ENCODE measurements around the gene GSX2.
"Not testable (repeated sequence)": the region's sequence is repeated elsewhere in the genome, so short reads cannot be mapped to it uniquely, and the experiment has no call there.

Gene GSX2

GRCh38 chr4:54118850-54119589, 19.1 kb downstream of the GSX2 start:
- Histone ChIP-seq H3K9ac (ENCODE audit: low read depth in 1 of 2, low read length in 2 of 2) (no peak overlapping the region), H3K27ac (ENCODE audit: low read depth in 2 of 2, low read length in 2 of 2) (no peak overlapping the region), H3K9me3 (ENCODE audit: control insufficient read depth in 2 of 2, low read length in 2 of 2) (no peaks in the 10 kb centered on the region), H3K4me3 (ENCODE audit: low read length in 2 of 2) (no peak overlapping the region), H3K4me1 (ENCODE audit: control insufficient read depth in 2 of 2, insufficient read depth in 2 of 2, low read length in 2 of 2) (no peaks in the 10 kb centered on the region), H3K36me3 (ENCODE audit: control insufficient read depth in 2 of 2, insufficient read depth in 2 of 2, low read length in 2 of 2) (no peaks in the 10 kb centered on the region), H3K27me3 (ENCODE audit: control insufficient read depth in 2 of 2, insufficient read depth in 2 of 2, low read length in 2 of 2) (peaks cover 0 to 3% of the 10 kb centered on the region in 2 donors)

- Histone ChIP-seq H3K9ac (ENCODE audit: low read depth in 1 of 2, low read length in 2 of 2) (no peak overlapping the region), H3K27ac (ENCODE audit: low read depth in 2 of 2, low read length in 2 of 2) (no peak overlapping the region), H3K36me3 (ENCODE audit: control insufficient read depth in 2 of 2, insufficient read depth in 2 of 2, low read length in 2 of 2) (no peaks in the 10 kb centered on the region), H3K4me3 (ENCODE audit: low read length in 2 of 2) (no peak overlapping the region), H3K9me3 (ENCODE audit: control insufficient read depth in 2 of 2, low read length in 2 of 2) (no peaks in the 10 kb centered on the region), H3K4me1 (ENCODE audit: control insufficient read depth in 2 of 2, insufficient read depth in 2 of 2, low read length in 2 of 2) (no peaks in the 10 kb centered on the region), H3K27me3 (ENCODE audit: control insufficient read depth in 2 of 2, insufficient read depth in 2 of 2, low read length in 2 of 2) (no peaks in the 10 kb centered on the region)
Observed at GRCh38 chr4:54120518-54120917, 20.6 kb downstream of the GSX2 start.

GRCh38 chr4:54127660-54128059, 27.7 kb downstream of the GSX2 start:
- Histone ChIP-seq H3K36me3 (ENCODE audit: control insufficient read depth in 2 of 2, insufficient read depth in 2 of 2, low read length in 2 of 2) (no peaks in the 10 kb centered on the region), H3K27ac (ENCODE audit: low read depth in 2 of 2, low read length in 2 of 2) (no peak overlapping the region), H3K4me1 (ENCODE audit: control insufficient read depth in 2 of 2, insufficient read depth in 2 of 2, low read length in 2 of 2) (no peaks in the 10 kb centered on the region), H3K9me3 (ENCODE audit: control insufficient read depth in 2 of 2, low read length in 2 of 2) (peaks cover 0 to 5% of the 10 kb centered on the region in 2 donors), H3K9ac (ENCODE audit: low read depth in 1 of 2, low read length in 2 of 2) (no peak overlapping the region), H3K27me3 (ENCODE audit: control insufficient read depth in 2 of 2, insufficient read depth in 2 of 2, low read length in 2 of 2) (no peaks in the 10 kb centered on the region), H3K4me3 (ENCODE audit: low read length in 2 of 2) (no peak overlapping the region)

GRCh38 chr4:54128694-54129093, 28.7 kb downstream of the GSX2 start:
- H3K27ac ChIP-seq (ENCODE audit: low read depth in 2 of 2, low read length in 2 of 2); H3K4me3 ChIP-seq (ENCODE audit: low read length in 2 of 2); H3K27me3 ChIP-seq (ENCODE audit: control insufficient read depth in 2 of 2, insufficient read depth in 2 of 2, low read length in 2 of 2); H3K9me3 ChIP-seq (ENCODE audit: control insufficient read depth in 2 of 2, low read length in 2 of 2); H3K9ac ChIP-seq (ENCODE audit: low read depth in 1 of 2, low read length in 2 of 2); H3K36me3 ChIP-seq (ENCODE audit: control insufficient read depth in 2 of 2, insufficient read depth in 2 of 2, low read length in 2 of 2); H3K4me1 ChIP-seq (ENCODE audit: control insufficient read depth in 2 of 2, insufficient read depth in 2 of 2, low read length in 2 of 2): not testable (repeated sequence)

- no peak overlapping the region for H3K4me3 ChIP-seq (ENCODE audit: low read length in 2 of 2)
- no peaks in the 10 kb centered on the region for H3K4me1 ChIP-seq (ENCODE audit: control insufficient read depth in 2 of 2, insufficient read depth in 2 of 2, low read length in 2 of 2)
- H3K27ac ChIP-seq (ENCODE audit: low read depth in 2 of 2, low read length in 2 of 2), result no peak overlapping the region
- H3K27me3 ChIP-seq (ENCODE audit: control insufficient read depth in 2 of 2, insufficient read depth in 2 of 2, low read length in 2 of 2), result no peaks in the 10 kb centered on the region
- H3K9me3 ChIP-seq (ENCODE audit: control insufficient read depth in 2 of 2, low read length in 2 of 2), result no peaks in the 10 kb centered on the region
- no peak overlapping the region for H3K9ac ChIP-seq (ENCODE audit: low read depth in 1 of 2, low read length in 2 of 2)
- H3K36me3 ChIP-seq (ENCODE audit: control insufficient read depth in 2 of 2, insufficient read depth in 2 of 2, low read length in 2 of 2), result no peaks in the 10 kb centered on the region
Observed at GRCh38 chr4:54139332-54139731, 39.4 kb downstream of the GSX2 start.

GRCh38 chr4:54140287-54140686, 40.3 kb downstream of the GSX2 start:
- Histone ChIP-seq H3K9ac (ENCODE audit: low read depth in 1 of 2, low read length in 2 of 2) (no peak overlapping the region), H3K9me3 (ENCODE audit: control insufficient read depth in 2 of 2, low read length in 2 of 2) (no peaks in the 10 kb centered on the region), H3K36me3 (ENCODE audit: control insufficient read depth in 2 of 2, insufficient read depth in 2 of 2, low read length in 2 of 2) (no peaks in the 10 kb centered on the region), H3K4me1 (ENCODE audit: control insufficient read depth in 2 of 2, insufficient read depth in 2 of 2, low read length in 2 of 2) (peaks cover 0 to 2% of the 10 kb centered on the region in 2 donors), H3K27me3 (ENCODE audit: control insufficient read depth in 2 of 2, insufficient read depth in 2 of 2, low read length in 2 of 2) (no peaks in the 10 kb centered on the region), H3K27ac (ENCODE audit: low read depth in 2 of 2, low read length in 2 of 2) (no peak overlapping the region), H3K4me3 (ENCODE audit: low read length in 2 of 2) (no peak overlapping the region)

- peaks cover 0 to 2% of the 10 kb centered on the region in 2 donors for H3K4me1 ChIP-seq (ENCODE audit: control insufficient read depth in 2 of 2, insufficient read depth in 2 of 2, low read length in 2 of 2)
- no peaks in the 10 kb centered on the region for H3K36me3 ChIP-seq (ENCODE audit: control insufficient read depth in 2 of 2, insufficient read depth in 2 of 2, low read length in 2 of 2)
- no peak overlapping the region for H3K27ac ChIP-seq (ENCODE audit: low read depth in 2 of 2, low read length in 2 of 2)
- H3K4me3 ChIP-seq (ENCODE audit: low read length in 2 of 2), result no peak overlapping the region
- H3K9me3 ChIP-seq (ENCODE audit: control insufficient read depth in 2 of 2, low read length in 2 of 2), result no peaks in the 10 kb centered on the region
- H3K27me3 ChIP-seq (ENCODE audit: control insufficient read depth in 2 of 2, insufficient read depth in 2 of 2, low read length in 2 of 2), result peaks cover 0 to 7% of the 10 kb centered on the region in 2 donors
- H3K9ac ChIP-seq (ENCODE audit: low read depth in 1 of 2, low read length in 2 of 2), result no peak overlapping the region
Observed at GRCh38 chr4:54144199-54144598, 44.2 kb downstream of the GSX2 start.

- H3K9ac ChIP-seq (ENCODE audit: low read depth in 1 of 2, low read length in 2 of 2), result no peak overlapping the region
- no peak overlapping the region for H3K27ac ChIP-seq (ENCODE audit: low read depth in 2 of 2, low read length in 2 of 2)
- H3K27me3 ChIP-seq (ENCODE audit: control insufficient read depth in 2 of 2, insufficient read depth in 2 of 2, low read length in 2 of 2), result peaks cover 2 to 10% of the 10 kb centered on the region in 2 donors
- peaks cover 0 to 2% of the 10 kb centered on the region in 2 donors for H3K4me1 ChIP-seq (ENCODE audit: control insufficient read depth in 2 of 2, insufficient read depth in 2 of 2, low read length in 2 of 2)
- H3K4me3 ChIP-seq (ENCODE audit: low read length in 2 of 2), result no peak overlapping the region
- H3K36me3 ChIP-seq (ENCODE audit: control insufficient read depth in 2 of 2, insufficient read depth in 2 of 2, low read length in 2 of 2), result no peaks in the 10 kb centered on the region
- no peaks in the 10 kb centered on the region for H3K9me3 ChIP-seq (ENCODE audit: control insufficient read depth in 2 of 2, low read length in 2 of 2)
Observed at GRCh38 chr4:54144661-54145171, 44.8 kb downstream of the GSX2 start.

- H3K9me3 ChIP-seq (ENCODE audit: control insufficient read depth in 2 of 2, low read length in 2 of 2), result no peaks in the 10 kb centered on the region
- no peak overlapping the region for H3K9ac ChIP-seq (ENCODE audit: low read depth in 1 of 2, low read length in 2 of 2)
- no peak overlapping the region for H3K4me3 ChIP-seq (ENCODE audit: low read length in 2 of 2)
- no peaks in the 10 kb centered on the region for H3K36me3 ChIP-seq (ENCODE audit: control insufficient read depth in 2 of 2, insufficient read depth in 2 of 2, low read length in 2 of 2)
- no peak overlapping the region for H3K27ac ChIP-seq (ENCODE audit: low read depth in 2 of 2, low read length in 2 of 2)
- H3K27me3 ChIP-seq (ENCODE audit: control insufficient read depth in 2 of 2, insufficient read depth in 2 of 2, low read length in 2 of 2), result peaks cover 3 to 18% of the 10 kb centered on the region in 2 donors
- H3K4me1 ChIP-seq (ENCODE audit: control insufficient read depth in 2 of 2, insufficient read depth in 2 of 2, low read length in 2 of 2), result peaks cover 0 to 2% of the 10 kb centered on the region in 2 donors
Observed at GRCh38 chr4:54146139-54146538, 46.2 kb downstream of the GSX2 start.

- H3K36me3 ChIP-seq (ENCODE audit: control insufficient read depth in 2 of 2, insufficient read depth in 2 of 2, low read length in 2 of 2), result no peaks in the 10 kb centered on the region
- H3K27ac ChIP-seq (ENCODE audit: low read depth in 2 of 2, low read length in 2 of 2), result no peak overlapping the region
- H3K9ac ChIP-seq (ENCODE audit: low read depth in 1 of 2, low read length in 2 of 2), result no peak overlapping the region
- H3K4me1 ChIP-seq (ENCODE audit: control insufficient read depth in 2 of 2, insufficient read depth in 2 of 2, low read length in 2 of 2), result peaks cover 0 to 2% of the 10 kb centered on the region in 2 donors
- no peak overlapping the region for H3K4me3 ChIP-seq (ENCODE audit: low read length in 2 of 2)
- H3K9me3 ChIP-seq (ENCODE audit: control insufficient read depth in 2 of 2, low read length in 2 of 2), result no peaks in the 10 kb centered on the region
- peaks cover 3 to 19% of the 10 kb centered on the region in 2 donors for H3K27me3 ChIP-seq (ENCODE audit: control insufficient read depth in 2 of 2, insufficient read depth in 2 of 2, low read length in 2 of 2)
Observed at GRCh38 chr4:54149323-54149722, 49.4 kb downstream of the GSX2 start.
